Prostate gland (tissue), 2 donors: ENCODE data around the gene GLYAT.

Source experiments
- CTCF ChIP-seq, 4 experiments: fragments of 200-600 bp in 2 of 4; fragments of 450-650 bp in 2 of 4; sonication (generic) in 2 of 4; IDR thresholded peaks; 1 replicate in 3 of 4; 2 replicates in 1 of 4; pipeline ENCODE4 v1.5.1; 2016 to 2019; ENCODE audit warnings: antibody characterized with exemption in 4 of 4, mild to moderate bottlenecking in 2 of 4, moderate library complexity in 2 of 4
- POLR2AphosphoS5 ChIP-seq: sonication (generic); formaldehyde crosslinking; IDR thresholded peaks from one replicate; pipeline ENCODE4 v1.6.1; 2017; ENCODE audit warnings: antibody characterized with exemption

- TF ChIP-seq CTCF (IDR thresholded peaks at IDR 0.05) = no peak
- no peak for TF ChIP-seq POLR2AphosphoS5
Observed at GRCh38 chr11:58742140-58742539, 10.4 kb upstream of the GLYAT start.
